ENCODE data around the gene ELOB. TPM values are rescaled to one million over a fixed set of nuclear protein-coding genes. Genes with fewer than 3 reads are reported as not detected.
A peak's percentile ranks its signal among the peaks of the same experiment; 100 is the strongest.

Gene ELOB
- total and polyA plus RNA-seq, 2 experiments from 2014 or later, result 255 to 642 TPM

- no peaks in the 10 kb centered on the region for H3K9me3 ChIP-seq (ENCODE audit: low read depth)
- no peaks in the 10 kb centered on the region for H3K9me2 ChIP-seq (replicated peaks; ENCODE audit: insufficient read depth)
- peak overlapping the region; percentile 79 for H3K4me2 ChIP-seq
- H2AFZ ChIP-seq, result no peak overlapping the region
- DNase-seq (ENCODE audit: low spot score), result no peak
- no peaks in the 10 kb centered on the region for H3K36me3 ChIP-seq (replicated peaks; ENCODE audit: insufficient read depth, low read depth)
- WGBS (ENCODE audit: low lambda C conversion rate, missing lambda C conversion rate), result 98% methylated on average over 12 of the region's 12 CpGs
- peak overlapping the region; percentile 99 for H3K4me3 ChIP-seq
- peaks cover 7% of the 10 kb centered on the region for H4K20me1 ChIP-seq (ENCODE audit: insufficient read depth, poor library complexity, severe bottlenecking)
- no peaks in the 10 kb centered on the region for H3K27me3 ChIP-seq
- TF ChIP-seq CTCF (IDR thresholded peaks at IDR 0.05; ENCODE audit: poor library complexity), result no peak
- no peak for TF ChIP-seq EZH2phosphoT487 (IDR thresholded peaks at IDR 0.05; ENCODE audit: low read depth, severe bottlenecking, unreplicated experiment)
- no peak for TF ChIP-seq EZH2 (IDR thresholded peaks at IDR 0.05; ENCODE audit: borderline replicate concordance)
- peaks cover 49% of the 10 kb centered on the region for H3K79me2 ChIP-seq
- peaks cover 23% of the 10 kb centered on the region for H3K4me1 ChIP-seq (ENCODE audit: insufficient read depth)
- peak overlapping the region; percentile 100 for H3K27ac ChIP-seq
Observed at GRCh38 chr16:2778630-2778958, 1.5 kb upstream of the ELOB start.

- H3K36me3 ChIP-seq (replicated peaks; ENCODE audit: insufficient read depth, low read depth), result no peaks in the 10 kb centered on the region
- H2AFZ ChIP-seq, result peak overlapping the region; percentile 92
- H3K4me1 ChIP-seq (ENCODE audit: insufficient read depth), result peaks cover 23% of the 10 kb centered on the region
- peaks cover 8% of the 10 kb centered on the region for H4K20me1 ChIP-seq (ENCODE audit: insufficient read depth, poor library complexity, severe bottlenecking)
- peak overlapping the region; percentile 100 for H3K27ac ChIP-seq
- H3K27me3 ChIP-seq, result no peaks in the 10 kb centered on the region
- DNase-seq (ENCODE audit: low spot score), result peak; percentile 56
- peak overlapping the region; percentile 79 for H3K4me2 ChIP-seq
- 17% methylated on average over 27 of the region's 27 CpGs for WGBS (ENCODE audit: low lambda C conversion rate, missing lambda C conversion rate)
- no peaks in the 10 kb centered on the region for H3K9me3 ChIP-seq (ENCODE audit: low read depth)
- no peaks in the 10 kb centered on the region for H3K9me2 ChIP-seq (replicated peaks; ENCODE audit: insufficient read depth)
- H3K79me2 ChIP-seq, result peaks cover 55% of the 10 kb centered on the region
- TF ChIP-seq EZH2 (IDR thresholded peaks at IDR 0.05; ENCODE audit: borderline replicate concordance) (no peak), CTCF (IDR thresholded peaks at IDR 0.05; ENCODE audit: poor library complexity) (no peak), EZH2phosphoT487 (IDR thresholded peaks at IDR 0.05; ENCODE audit: low read depth, severe bottlenecking, unreplicated experiment) (no peak)
- H3K4me3 ChIP-seq, result peak overlapping the region; percentile 99
Observed at GRCh38 chr16:2777903-2778629, 986 bp upstream of the ELOB start.

GRCh38 chr16:2776500-2777139, 460 bp downstream of the ELOB start:
- Histone ChIP-seq H4K20me1 (ENCODE audit: insufficient read depth, poor library complexity, severe bottlenecking) (peaks cover 13% of the 10 kb centered on the region), H3K36me3 (replicated peaks; ENCODE audit: insufficient read depth, low read depth) (no peaks in the 10 kb centered on the region), H2AFZ (peak overlapping the region; percentile 71), H3K4me2 (peak overlapping the region; percentile 94), H3K27me3 (no peaks in the 10 kb centered on the region), H3K4me3 (peak overlapping the region; percentile 99), H3K4me1 (ENCODE audit: insufficient read depth) (peaks cover 23% of the 10 kb centered on the region), H3K27ac (peak overlapping the region; percentile 88), H3K79me2 (peaks cover 56% of the 10 kb centered on the region), H3K9me3 (ENCODE audit: low read depth) (no peaks in the 10 kb centered on the region), H3K9me2 (replicated peaks; ENCODE audit: insufficient read depth) (no peaks in the 10 kb centered on the region)
- DNase-seq (ENCODE audit: low spot score), result peak; percentile 65
- WGBS (ENCODE audit: low lambda C conversion rate, missing lambda C conversion rate), result under 1% methylated on average over 61 of the region's 72 CpGs
- TF ChIP-seq EZH2phosphoT487 (IDR thresholded peaks at IDR 0.05; ENCODE audit: low read depth, severe bottlenecking, unreplicated experiment) (no peak), CTCF (IDR thresholded peaks at IDR 0.05; ENCODE audit: poor library complexity) (no peak), EZH2 (IDR thresholded peaks at IDR 0.05; ENCODE audit: borderline replicate concordance) (no peak)

All from hepatocyte (in vitro differentiated cells).